DMS153 (cell line): ENCODE measurements around the gene MBD3L4.
"Not testable (repeated sequence)": the region's sequence is repeated elsewhere in the genome, so short reads cannot be mapped to it uniquely, and the experiment has no call there.

ENCODE experiments used
- DNase-seq: peaks from one replicate; lab custom pipeline; 2025; lab: John Stamatoyannopoulos, UW

MBD3L4 gene

DNA sequence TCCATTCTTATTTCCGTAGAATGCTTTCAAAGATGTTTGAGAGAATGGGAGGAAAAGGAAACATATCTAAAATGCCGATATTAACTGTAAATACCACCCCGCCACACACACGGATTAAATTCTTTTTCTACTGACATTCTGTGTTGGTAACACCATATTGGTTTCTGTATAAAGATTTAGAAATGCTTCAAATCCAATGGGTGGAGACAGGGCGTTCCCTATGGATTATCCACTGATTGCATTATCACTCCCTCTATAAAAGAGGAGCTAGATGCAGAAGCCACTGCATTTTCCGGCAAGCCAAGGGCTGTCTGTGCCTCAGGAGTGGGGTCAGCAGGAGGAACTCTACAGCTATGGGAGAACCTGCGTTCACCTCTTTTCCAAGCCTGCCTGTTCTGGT, 9.0 kb upstream of the MBD3L4 start, which contains the start of gene MBD3L2:
MBD3L2 (plus strand) TSS at position 301 of the 400 bp plus-strand sequence; CDS start at position 354, 53 bp downstream.
- not testable (repeated sequence) for DNase-seq

DNA sequence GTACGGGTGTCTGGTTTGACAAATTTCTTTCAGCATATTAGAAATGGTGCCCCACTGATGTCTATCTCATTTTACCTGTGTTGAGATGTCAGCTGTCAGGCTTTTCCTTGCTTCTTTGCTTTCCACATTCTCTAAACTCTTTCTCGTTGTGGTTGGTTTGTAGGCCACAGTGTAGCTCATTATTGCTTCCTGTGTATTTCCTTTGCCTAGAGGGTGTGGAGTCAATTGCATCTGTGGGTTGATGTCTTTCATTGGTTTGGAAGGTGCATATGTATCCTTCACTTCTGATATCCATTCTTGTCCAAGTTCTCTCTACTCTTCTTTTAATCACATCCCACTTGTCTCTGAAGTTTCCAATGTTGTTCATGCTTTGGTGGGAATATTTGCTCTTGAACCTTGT, 1.6 kb upstream of the MBD3L4 start:
- not testable (repeated sequence) for DNase-seq

DNA sequence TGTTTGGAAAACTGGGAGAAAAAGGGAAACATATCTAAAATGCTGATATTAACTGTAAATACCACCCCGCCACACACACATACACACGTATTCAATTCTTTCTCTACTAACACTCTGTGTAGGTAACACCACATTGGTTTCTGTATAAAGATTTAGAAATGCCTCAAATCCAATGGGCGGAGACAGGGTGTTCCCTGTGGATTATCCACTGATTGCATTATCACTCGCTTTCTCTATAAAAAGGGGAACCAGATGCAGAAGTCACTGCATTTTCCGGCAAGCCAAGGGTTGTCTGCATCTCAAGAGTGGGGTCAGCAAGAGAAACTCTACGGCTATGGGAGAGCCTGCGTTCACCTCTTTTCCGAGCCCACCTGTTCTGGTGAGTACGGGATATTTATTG, 9.7 kb downstream of the MBD3L4 start, which contains the start of gene MBD3L5:
MBD3L5 (plus strand) TSS at position 301 of the 400 bp plus-strand sequence; CDS start at position 335, 34 bp downstream.
- DNase-seq: not testable (repeated sequence)

DNA sequence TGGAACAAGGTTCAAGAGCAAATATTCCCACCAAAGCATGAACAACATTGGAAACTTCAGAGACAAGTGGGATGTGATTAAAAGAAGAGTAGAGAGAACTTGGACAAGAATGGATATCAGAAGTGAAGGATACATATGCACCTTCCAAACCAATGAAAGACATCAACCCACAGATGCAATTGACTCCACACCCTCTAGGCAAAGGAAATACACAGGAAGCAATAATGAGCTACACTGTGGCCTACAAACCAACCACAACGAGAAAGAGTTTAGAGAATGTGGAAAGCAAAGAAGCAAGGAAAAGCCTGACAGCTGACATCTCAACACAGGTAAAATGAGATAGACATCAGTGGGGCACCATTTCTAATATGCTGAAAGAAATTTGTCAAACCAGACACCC, 11.2 kb downstream of the MBD3L4 start:
- DNase-seq: not testable (repeated sequence)

DNA sequence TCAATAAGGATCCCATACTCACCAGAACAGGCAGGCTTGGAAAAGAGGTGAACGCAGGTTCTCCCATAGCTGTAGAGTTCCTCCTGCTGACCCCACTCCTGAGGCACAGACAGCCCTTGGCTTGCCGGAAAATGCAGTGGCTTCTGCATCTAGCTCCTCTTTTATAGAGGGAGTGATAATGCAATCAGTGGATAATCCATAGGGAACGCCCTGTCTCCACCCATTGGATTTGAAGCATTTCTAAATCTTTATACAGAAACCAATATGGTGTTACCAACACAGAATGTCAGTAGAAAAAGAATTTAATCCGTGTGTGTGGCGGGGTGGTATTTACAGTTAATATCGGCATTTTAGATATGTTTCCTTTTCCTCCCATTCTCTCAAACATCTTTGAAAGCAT, 18.6 kb downstream of the MBD3L4 start, which contains the start of gene MBD3L2B:
MBD3L2B (minus strand) TSS at position 101 of the 400 bp plus-strand sequence; CDS start at position 67, 34 bp downstream.
- not testable (repeated sequence) for DNase-seq

DNA sequence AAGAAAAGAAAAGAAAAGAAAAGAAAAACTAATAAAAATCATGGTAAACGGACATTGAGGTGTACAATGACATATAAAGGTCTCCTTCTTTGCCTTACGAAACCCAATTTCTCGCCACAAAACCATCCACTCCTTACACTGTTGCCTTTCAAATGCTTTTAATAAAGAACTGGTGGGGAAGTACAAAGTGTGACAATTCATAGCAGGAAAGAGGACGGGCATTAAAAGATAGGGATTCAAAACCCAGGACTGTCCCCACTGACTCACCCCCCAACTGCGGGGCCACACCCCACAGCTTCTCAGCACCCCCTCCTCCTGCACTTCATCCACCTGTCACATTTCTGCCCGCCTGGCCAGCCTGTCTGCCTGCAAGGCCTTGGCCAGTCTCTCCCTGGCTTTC, 21.2 kb downstream of the MBD3L4 start:
- DNase-seq: no peak

DNA sequence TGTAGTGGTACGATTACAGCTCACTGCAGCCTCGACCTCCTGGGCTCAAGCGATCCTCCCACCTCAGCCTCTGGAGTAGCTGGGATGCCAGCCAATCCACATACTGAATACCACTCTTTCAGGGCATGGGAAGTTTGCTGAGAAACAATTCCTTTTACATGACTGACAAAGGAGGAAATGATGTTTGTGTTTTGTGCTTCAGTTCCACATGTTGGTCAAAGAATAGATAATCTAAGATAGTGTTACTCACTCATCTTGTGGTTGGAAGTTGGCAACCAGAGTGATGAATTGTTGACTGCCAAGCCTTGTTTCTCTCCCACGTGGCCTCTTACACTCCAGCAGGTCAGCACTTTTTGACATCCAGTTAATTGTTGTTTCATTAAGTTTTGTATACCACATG, 26.3 kb downstream of the MBD3L4 start:
- no peak for DNase-seq

DNA sequence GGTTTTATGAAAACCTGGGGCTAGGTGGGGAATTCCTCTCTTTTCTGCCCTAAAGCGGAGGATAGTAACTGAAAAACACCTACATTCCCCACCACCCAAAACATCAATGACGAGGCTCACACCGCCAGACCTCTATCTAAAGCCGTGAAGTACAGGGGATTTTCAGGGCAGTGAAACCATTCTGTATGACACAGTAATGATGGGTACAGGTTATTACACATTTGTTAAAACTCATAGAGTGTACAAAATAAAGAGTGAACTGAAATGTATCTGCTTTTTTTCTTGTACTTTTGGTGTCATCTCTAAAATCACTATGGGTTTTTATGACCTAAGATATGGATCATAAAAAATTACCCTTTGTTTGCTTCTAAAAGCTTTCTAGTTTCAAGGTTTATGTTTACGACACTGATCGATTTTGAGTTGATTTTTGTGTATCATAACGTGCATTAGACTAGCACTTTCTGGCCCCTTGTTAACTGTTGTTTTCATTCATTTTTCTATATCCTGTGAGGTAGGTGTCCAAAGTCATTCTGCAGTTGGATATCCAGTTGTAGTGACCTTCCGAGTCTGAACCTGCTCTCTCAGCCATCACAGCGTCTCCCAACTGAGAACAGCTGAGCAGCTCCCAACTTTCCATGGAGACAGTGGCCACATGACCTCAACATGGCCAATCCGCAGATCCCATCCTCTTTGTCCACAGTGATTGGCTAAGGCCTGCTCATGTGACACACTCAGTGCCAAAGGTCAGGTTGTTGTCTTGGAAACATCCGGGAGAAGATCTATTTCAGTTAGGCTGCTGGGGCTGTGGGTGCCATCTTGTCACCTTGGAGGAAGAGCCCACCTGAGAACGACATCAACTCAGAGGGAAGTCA, 29.0 kb downstream of the MBD3L4 start:
- DNase-seq: no peak

DNA sequence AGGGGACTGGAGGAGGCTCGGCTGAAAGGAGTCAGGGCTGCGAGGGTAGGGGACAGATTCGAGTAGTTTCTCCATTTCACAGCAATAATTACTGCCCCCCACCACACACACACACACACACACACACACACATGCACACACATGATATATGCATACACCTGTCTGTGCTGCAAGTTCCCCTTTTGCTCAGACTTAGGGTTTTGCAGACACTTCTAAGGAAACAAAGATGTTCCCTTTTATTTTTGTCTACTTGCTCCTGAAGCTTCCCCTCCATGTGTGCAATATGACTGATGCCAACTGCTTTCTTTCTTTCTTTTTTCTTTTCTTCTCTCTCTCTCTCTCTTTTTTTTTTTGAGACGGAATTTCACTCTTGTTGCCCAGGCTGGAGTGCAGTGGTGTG, 32.1 kb downstream of the MBD3L4 start:
- DNase-seq: no peak

DNA sequence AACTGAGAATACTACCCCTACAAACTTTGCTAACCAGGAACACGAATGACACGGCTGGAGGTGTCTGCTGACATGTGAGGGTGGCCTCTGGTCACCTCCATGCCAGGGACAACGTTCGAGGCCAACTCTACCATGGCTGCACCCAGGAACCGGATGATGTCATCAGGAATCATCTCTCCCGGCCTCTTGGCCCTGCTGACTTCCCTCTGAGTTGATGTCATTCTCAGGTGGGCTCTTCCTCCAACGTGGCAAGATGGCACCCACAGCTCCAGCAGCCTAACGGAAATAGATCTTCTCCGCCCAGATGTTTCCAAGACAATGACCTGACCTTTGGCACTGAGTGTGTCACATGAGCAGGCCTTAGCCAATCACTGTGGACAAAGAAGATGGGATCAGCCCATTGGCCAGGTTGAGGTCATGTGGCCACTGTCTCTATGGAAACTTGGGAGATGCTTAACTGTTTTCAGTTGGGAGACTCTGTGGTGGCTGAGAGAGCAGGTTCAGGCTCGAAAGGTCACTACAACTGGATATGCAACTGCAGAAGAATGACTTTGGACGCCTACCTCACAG, 33.8 kb downstream of the MBD3L4 start:
- no peak for DNase-seq

DNA sequence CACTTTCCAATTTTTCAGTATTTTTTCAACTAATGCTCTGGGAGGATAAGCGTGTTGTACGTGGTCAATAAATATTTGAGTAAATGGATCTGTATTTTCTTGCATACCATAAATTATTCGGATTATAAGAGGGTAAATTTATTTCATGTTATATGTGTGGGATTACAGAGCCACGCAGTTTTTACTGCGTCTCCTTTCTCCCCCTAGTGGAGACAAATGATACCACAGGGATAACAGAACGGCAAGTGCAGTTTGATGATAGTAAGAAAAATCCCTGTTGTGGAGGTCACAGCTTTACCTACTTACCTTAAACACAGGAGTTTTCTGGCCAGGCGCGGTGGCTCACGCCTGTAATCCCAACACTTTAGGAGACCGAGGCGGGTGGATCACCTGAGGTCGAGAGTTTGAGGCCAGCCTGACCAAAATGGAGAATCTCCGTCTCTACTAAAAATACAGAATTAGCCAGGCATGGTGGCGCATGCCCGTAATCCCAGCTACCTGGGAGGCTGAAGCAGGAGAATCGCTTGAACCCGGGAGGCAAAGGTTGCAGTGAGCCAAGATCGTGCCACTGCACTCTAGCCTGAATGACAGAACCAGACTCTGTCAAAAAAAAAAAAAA, 35.6 kb downstream of the MBD3L4 start:
- no peak for DNase-seq

DNA sequence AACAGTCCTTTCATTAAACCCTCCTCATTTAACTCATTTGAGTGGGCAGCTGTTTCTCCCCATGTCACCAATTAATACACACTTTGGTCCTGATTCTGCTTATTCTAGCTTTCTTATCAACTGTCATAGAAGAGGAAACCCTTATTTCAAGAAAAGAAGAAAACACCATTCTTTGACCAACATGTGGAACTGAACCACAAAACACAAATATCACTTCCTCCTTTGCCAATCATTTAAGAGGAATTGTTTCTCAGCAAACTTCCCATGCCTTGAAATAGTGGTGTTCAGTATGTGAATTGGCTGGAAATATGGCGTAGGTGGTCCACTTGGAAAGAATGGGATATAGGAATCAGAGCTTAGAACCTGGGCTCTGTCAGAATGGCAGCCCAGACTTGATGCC, 39.2 kb downstream of the MBD3L4 start:
- DNase-seq: no peak

DNA sequence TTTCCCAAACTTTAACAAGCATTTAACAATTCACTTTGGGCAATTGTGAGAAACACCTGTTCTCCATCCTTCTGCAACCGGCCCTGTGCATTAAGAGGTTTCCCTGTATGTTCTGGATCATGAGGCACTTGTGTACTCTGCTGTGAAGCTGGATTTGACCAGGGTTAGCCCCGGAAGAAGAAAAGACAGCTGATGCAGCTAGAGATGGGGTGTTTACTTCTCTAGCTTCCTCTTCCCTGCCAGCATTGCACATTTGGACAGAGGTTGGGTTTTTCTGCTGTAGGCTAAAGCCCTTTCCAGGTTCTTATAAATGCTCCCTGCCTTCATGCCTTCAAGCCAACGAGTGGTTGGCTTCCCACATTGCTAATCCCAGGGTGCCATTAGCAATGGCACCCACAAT, 39.6 kb downstream of the MBD3L4 start:
- no peak for DNase-seq

DNA sequence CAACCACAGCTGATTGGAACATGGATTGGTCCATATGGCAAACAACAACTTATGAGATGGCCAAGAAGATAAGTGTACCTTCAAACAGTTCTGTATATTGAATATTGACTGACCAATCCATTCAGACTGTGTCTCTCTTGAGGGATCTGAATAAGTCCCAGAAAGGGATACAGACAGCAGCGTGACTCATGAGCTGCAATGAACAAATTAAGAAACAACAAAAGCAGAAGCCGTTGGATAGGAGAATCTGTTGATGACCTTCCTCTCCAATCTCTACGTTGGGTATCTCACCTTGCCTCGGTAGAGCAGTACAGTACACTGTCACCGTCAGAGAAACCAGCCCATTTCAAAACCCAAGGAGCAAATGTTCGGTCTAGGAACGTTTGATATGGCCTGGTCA, 40.0 kb downstream of the MBD3L4 start:
- DNase-seq: no peak

DNA sequence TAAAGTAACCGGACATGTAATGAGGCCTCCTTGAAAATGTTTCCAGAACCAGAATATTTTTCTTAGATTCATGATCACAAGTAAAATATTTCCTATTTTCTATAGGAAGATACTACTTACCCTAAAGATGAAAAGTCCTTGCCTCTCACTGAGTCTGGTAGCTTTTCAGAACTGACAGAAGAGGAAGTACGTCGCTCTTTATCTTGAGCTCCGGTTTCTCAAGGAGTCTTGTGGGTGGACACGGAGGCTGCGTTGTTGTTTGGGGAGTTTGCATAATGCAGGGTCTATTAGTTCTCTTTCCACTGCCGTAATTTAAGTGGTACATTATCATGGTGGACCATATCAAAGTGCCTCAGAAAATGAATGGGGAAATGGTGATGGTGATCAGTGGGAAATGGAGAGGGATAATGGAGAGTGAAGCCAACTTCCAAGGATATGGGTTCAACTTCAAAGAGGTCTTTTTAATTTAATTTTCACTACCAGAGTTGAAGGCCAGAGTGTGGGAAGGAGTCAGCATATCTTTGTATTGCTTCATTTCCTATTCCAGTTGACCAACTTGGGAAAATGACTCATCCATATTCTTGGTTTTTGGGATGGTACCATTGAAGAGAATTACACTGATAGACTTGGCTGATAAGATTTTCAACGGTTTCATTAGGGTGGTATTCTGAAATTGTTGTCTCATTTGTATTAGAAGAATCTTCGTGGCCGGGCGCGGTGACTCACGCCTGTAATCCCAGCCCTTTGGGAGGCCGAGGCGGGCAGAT, 42.1 kb downstream of the MBD3L4 start:
- no peak for DNase-seq

DNA sequence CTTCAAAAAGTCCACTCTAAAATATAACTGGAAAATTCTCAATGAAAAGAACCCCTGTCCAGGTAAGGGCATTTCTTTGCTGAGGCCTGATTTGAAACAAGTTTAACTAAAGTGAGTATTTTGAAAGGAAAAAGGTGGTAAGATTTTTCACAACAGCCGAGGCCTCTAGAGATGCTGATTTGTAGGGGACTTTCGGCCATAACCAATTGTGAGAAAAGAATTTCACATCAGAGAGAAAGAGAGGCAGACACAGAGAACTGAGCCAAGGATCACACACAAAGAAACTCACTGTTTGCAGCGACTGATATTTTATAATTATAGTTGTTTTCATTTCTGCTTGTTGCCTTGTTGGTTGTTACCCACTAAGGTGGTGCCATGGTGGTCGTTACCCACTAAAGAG, 43.2 kb downstream of the MBD3L4 start:
- no peak for DNase-seq

DNA sequence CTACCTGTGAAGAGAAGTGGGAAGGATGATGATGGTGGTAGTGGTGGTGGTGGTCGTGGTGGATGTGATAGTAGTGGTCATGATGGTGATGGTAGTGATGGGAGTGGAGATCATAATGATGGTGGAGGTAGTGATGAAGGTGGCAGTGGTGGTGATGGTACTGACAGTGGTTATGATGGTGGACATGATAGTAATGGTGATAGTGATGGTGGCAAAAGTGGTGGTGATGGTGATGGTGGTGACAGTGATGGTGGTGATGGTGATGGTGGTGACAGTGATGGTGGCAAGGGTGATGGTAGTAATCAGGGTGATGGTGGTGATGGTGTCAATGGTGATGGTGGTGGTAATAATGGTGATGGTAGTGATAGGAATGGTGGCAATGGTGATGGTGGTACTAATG, 44.9 kb downstream of the MBD3L4 start:
- DNase-seq: no peak

DNA sequence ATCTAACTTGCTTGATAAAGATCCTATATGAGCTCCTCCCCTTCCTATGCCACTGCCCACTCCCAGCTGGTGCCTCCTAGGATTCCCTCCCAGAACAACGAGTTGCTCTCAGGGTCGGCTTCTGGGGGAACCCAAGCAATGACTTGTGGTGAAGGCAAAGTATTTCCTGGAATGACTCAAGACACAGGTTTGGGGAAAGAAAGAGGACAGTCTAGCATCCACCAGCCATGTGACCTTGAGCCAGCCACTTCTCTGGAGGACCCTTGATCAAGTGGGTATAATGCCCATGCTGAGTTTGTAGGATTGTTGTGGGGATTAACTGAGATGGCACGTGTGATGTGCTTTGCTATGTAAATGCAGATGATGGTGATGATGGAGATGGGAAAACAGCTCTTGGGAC, 51.7 kb downstream of the MBD3L4 start:
- DNase-seq: no peak

DNA sequence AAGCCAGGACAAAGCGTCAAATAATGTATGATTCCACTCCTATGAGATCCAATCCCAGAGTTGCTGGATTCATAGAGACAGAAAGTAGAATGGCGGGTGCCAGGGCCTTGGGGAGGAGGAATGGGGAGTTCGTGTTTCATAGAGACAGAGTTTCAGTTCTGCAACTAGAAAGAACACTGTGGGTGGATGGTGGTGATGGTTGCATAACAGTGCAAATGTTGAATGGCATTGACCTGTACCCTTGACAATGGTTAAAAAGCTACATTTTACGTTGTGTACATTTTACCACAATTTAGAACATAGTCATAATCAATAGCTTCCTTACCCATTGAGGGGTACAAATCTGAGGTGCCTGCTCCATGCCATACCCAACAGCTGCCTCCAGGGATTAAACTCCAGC, 52.1 kb downstream of the MBD3L4 start:
- DNase-seq: no peak
